T-cell (primary cell): ENCODE measurements around the gene HYDIN. TPM values are rescaled to one million over a fixed set of nuclear protein-coding genes. Genes with fewer than 3 reads are reported as not detected.
"Not testable (repeated sequence)": the region's sequence is repeated elsewhere in the genome, so short reads cannot be mapped to it uniquely, and the experiment has no call there.

Source experiments
- ATAC-seq, 4 experiments: fragments of 200-7000 bp in 3 of 4; fragments of 150-1000 bp in 1 of 4; cut with Tn5 transposase; replicated peaks in 1 of 4; 1 replicate in 3 of 4; 2 replicates in 1 of 4; pipeline ENCODE4 v1.10.0; 2021; ENCODE audit warnings: moderate library complexity in 3 of 4, mild to moderate bottlenecking in 2 of 4, moderate number of reproducible peaks in 1 of 4
- CTCF ChIA-PET, 2 donors: fragments of 300-600 bp; sonication (Branson Sonifier 250); formaldehyde crosslinking; loops; one replicate each; lab custom pipeline; 2022; ENCODE audit warnings: antibody characterized with exemption in 2 of 2; lab: Charles Lee
- POLR2A ChIA-PET, 2 donors: fragments of 300-600 bp; sonication (Branson Sonifier 250); formaldehyde crosslinking; loops; one replicate each; lab custom pipeline; 2022; ENCODE audit warnings: antibody characterized with exemption in 2 of 2; lab: Charles Lee
- DNase-seq, 35 experiments: peaks; one replicate each; pipeline versions ENCODE4 v3.0.0 to v3.0.0-alpha.2; 2013 to 2023
- H3K27ac ChIP-seq: one replicate; pipeline ENCODE4 v1.5.1; 2013; ENCODE audit warnings: low read length
- H3K27me3 ChIP-seq, 2 experiments: replicated peaks in 1 of 2; 1 replicate in 1 of 2; 2 replicates in 1 of 2; pipeline versions ENCODE4 v1.6.1 to v1.7.0; 2013; ENCODE audit warnings: low read length in 1 of 2, mixed read lengths in 1 of 2; ENCODE audit not compliant: control insufficient read depth in 2 of 2, insufficient read depth in 2 of 2; ENCODE audit errors: extremely low read depth in 1 of 2
- H3K36me3 ChIP-seq, 2 donors: 1 replicate in 1 of 2; 2 replicates in 1 of 2; pipeline versions ENCODE4 v1.6.1 to v1.7.0; 2013; ENCODE audit warnings: low read length in 1 of 2; ENCODE audit not compliant: control insufficient read depth in 2 of 2, insufficient read depth in 1 of 2; ENCODE audit errors: extremely low read depth in 1 of 2
- H3K4me1 ChIP-seq, 2 experiments: 1 replicate in 1 of 2; 2 replicates in 1 of 2; pipeline versions ENCODE4 v1.6.1 to v1.7.0; 2013; ENCODE audit warnings: low read length in 2 of 2, mixed read lengths in 1 of 2; ENCODE audit not compliant: insufficient read depth in 2 of 2, control insufficient read depth in 1 of 2; ENCODE audit errors: extremely low read depth in 1 of 2
- H3K4me3 ChIP-seq, 2 donors: 1 replicate in 1 of 2; 2 replicates in 1 of 2; pipeline versions ENCODE4 v1.5.1 to v1.7.0; 2013; ENCODE audit warnings: mild to moderate bottlenecking in 2 of 2, low read length in 1 of 2, moderate library complexity in 1 of 2; ENCODE audit not compliant: control insufficient read depth in 1 of 2; ENCODE audit errors: extremely low read depth in 1 of 2
- H3K9me3 ChIP-seq: 2 replicates; pipeline ENCODE4 v1.7.0; 2013
- H3K27ac Mint-ChIP-seq, 2 donors: one replicate each; pipeline ENCODE4 v1.8.0; 2020 to 2021; ENCODE audit warnings: mild to moderate bottlenecking in 2 of 2, mixed read lengths in 2 of 2
- H3K27me3 Mint-ChIP-seq, 2 donors: one replicate each; pipeline ENCODE4 v1.8.0; 2021 to 2022; ENCODE audit warnings: mixed read lengths in 2 of 2
- H3K36me3 Mint-ChIP-seq: one replicate; pipeline ENCODE4 v1.8.0; 2021; ENCODE audit warnings: mixed read lengths
- H3K4me1 Mint-ChIP-seq, 3 donors: one replicate each; pipeline ENCODE4 v1.8.0; 2020 to 2022; ENCODE audit warnings: mixed read lengths in 3 of 3, mild to moderate bottlenecking in 1 of 3
- H3K4me3 Mint-ChIP-seq, 3 donors: one replicate each; pipeline ENCODE4 v1.8.0; 2020 to 2022; ENCODE audit warnings: mild to moderate bottlenecking in 3 of 3, mixed read lengths in 3 of 3, moderate library complexity in 3 of 3
- H3K9me3 Mint-ChIP-seq, 3 donors: one replicate each; pipeline ENCODE4 v1.8.0; 2020 to 2022; ENCODE audit warnings: mixed read lengths in 3 of 3
- WGBS: methylation state at CpG from one replicate; pipeline ENCODE4 v1.1.5; 2013; ENCODE audit warnings: missing lambda C conversion rate; ENCODE audit not compliant: insufficient coverage; 5-methylcytosine and 5-hydroxymethylcytosine counted together
- total RNA-seq, 35 experiments: library from RNA in 6 of 35; stranded (reverse) in 6 of 35; fragments of 120-200 nt in 1 of 35; gene quantifications; one replicate each; pipeline versions ENCODE4 v1.2.1 to v1.2.4 and lab custom pipeline; 2013 to 2026

HYDIN gene
- total RNA-seq, 5 donors from 2014 or later (not counting 1 experiment from before 2014, with no cell fraction given): 0.41 to 1.2 (median 0.73) TPM; not detected in 2

DNA sequence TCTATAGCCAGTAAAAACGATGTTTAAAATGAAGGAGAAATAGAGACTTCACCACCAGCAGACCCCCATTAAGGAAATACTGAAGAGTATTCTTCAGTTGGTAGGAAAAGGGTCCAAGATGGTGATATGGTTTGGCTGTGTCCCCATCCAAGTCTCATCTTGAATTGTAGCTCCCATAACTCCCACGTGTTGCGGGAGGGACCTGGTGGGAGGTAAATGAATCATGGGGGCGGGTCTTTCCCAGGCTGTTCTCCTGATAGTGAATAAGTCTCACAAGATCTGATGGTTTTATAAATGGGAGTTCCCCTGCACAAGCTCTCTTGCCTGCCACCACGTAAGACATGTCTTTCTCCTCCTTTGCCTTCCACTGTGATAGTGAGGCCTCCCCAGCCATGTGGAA, 352.6 kb downstream of the HYDIN start:
- H3K27me3 ChIP-seq, CTCF ChIA-PET, H3K36me3 Mint-ChIP-seq, H3K4me3 ChIP-seq, H3K4me1 ChIP-seq, H3K9me3 ChIP-seq, H3K36me3 ChIP-seq, H3K27ac Mint-ChIP-seq, H3K9me3 Mint-ChIP-seq, H3K4me1 Mint-ChIP-seq, H3K4me3 Mint-ChIP-seq, H3K27me3 Mint-ChIP-seq, POLR2A ChIA-PET, DNase-seq, ATAC-seq, H3K27ac ChIP-seq: not testable (repeated sequence)
- WGBS: no CpG with 5 or more reads among the region's 5 CpGs

DNA sequence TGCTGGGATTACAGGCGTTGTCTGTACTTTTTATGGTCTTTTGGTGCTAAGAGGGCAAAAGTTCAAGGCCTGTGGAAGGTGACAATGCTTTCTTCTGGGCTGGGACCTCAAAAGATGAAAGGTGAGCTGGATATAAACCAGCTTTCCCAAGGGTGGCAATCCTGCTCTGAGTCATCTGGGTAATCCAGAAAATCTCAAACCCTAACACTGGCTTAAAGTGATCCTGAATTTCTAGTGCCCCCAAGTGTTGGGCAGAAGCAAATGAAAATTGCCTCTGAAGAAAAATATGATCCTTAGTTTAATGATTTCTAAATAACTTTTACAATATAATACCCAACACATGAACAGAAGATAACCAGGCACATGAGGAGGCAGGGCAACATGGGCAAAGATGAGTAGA, 354.1 kb downstream of the HYDIN start:
- H3K4me1 Mint-ChIP-seq, CTCF ChIA-PET, ATAC-seq, H3K9me3 ChIP-seq, DNase-seq, H3K27me3 ChIP-seq, H3K27ac ChIP-seq, H3K27ac Mint-ChIP-seq, H3K4me1 ChIP-seq, H3K4me3 Mint-ChIP-seq, H3K36me3 Mint-ChIP-seq, POLR2A ChIA-PET, H3K36me3 ChIP-seq, H3K9me3 Mint-ChIP-seq, H3K27me3 Mint-ChIP-seq, H3K4me3 ChIP-seq: not testable (repeated sequence)
- no CpG with 5 or more reads among the region's 1 CpG for WGBS

DNA sequence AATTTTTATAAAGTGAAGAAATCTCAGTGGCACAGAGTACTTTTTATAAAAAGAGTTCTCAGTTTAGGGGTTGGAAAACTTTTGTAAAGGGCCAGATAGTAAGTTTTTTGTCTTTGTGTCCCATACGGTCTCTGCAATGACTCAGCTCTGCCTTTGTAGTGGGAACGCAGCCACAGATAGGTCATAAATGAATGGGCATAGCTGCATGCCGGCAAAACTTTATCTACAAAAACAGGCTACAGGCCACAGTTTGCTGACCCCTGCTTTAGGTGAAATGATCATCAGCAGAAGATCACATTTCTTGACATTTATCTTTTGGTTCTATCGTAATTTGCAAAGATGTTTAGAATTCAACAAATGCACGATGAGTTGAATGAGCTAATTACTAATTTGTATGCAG, 365.8 kb downstream of the HYDIN start:
- H3K4me1 ChIP-seq, H3K4me3 ChIP-seq, ATAC-seq, CTCF ChIA-PET, H3K27me3 ChIP-seq, H3K4me1 Mint-ChIP-seq, H3K36me3 Mint-ChIP-seq, POLR2A ChIA-PET, H3K9me3 ChIP-seq, H3K27me3 Mint-ChIP-seq, H3K36me3 ChIP-seq, DNase-seq, H3K27ac Mint-ChIP-seq, H3K9me3 Mint-ChIP-seq, H3K27ac ChIP-seq, H3K4me3 Mint-ChIP-seq: not testable (repeated sequence)
- no CpG with 5 or more reads among the region's 5 CpGs for WGBS

DNA sequence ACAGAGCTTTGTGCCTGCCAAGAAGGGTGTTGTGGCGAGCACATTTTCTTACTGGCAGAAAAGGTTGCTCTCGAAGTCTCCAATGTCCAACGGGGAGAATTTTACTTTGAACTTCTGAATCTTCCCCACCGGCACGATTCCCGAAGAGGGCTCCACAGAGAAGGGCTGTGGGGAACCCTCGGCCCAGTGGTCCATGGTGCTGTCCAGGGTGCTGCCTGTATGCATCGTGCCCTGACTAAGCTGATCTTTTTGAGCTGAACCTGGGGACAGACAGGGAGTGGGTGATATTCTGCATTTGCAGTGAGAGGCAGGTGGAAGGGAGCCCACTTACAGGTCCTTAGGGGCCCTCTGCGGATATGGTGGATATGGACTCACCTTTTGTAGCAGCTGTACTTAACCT, 368.5 kb downstream of the HYDIN start:
- DNase-seq, H3K4me3 Mint-ChIP-seq, H3K27me3 ChIP-seq, POLR2A ChIA-PET, H3K9me3 ChIP-seq, H3K27ac Mint-ChIP-seq, H3K27me3 Mint-ChIP-seq, CTCF ChIA-PET, ATAC-seq, H3K36me3 Mint-ChIP-seq, H3K36me3 ChIP-seq, H3K4me3 ChIP-seq, H3K4me1 ChIP-seq, H3K4me1 Mint-ChIP-seq, H3K27ac ChIP-seq, H3K9me3 Mint-ChIP-seq: not testable (repeated sequence)
- WGBS: 53% methylated on average over 6 of the region's 9 CpGs

DNA sequence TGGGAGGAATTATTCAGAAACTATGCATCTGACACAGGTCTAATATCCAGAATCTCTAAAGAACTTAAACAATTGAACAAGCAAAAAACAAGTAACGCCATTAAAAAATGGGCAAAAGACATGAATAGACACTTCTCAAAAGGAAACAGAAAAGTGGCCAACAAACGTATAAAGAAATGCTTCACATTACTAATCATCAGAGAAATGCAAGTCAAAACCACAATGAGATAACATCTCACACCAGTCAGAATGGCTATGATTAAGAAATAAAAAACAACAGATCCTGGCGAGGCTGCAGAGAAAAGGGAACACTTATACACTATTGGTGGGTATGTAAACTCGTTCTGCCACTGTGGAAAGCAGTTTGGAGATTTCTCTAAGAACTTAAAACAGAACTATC, 379.2 kb downstream of the HYDIN start:
- ATAC-seq, POLR2A ChIA-PET, H3K4me1 Mint-ChIP-seq, H3K4me3 ChIP-seq, H3K9me3 ChIP-seq, H3K27ac ChIP-seq, H3K36me3 Mint-ChIP-seq, H3K36me3 ChIP-seq, CTCF ChIA-PET, H3K27ac Mint-ChIP-seq, H3K27me3 Mint-ChIP-seq, H3K9me3 Mint-ChIP-seq, H3K4me3 Mint-ChIP-seq, DNase-seq, H3K27me3 ChIP-seq, H3K4me1 ChIP-seq: not testable (repeated sequence)
- WGBS: no CpG with 5 or more reads among the region's 4 CpGs

DNA sequence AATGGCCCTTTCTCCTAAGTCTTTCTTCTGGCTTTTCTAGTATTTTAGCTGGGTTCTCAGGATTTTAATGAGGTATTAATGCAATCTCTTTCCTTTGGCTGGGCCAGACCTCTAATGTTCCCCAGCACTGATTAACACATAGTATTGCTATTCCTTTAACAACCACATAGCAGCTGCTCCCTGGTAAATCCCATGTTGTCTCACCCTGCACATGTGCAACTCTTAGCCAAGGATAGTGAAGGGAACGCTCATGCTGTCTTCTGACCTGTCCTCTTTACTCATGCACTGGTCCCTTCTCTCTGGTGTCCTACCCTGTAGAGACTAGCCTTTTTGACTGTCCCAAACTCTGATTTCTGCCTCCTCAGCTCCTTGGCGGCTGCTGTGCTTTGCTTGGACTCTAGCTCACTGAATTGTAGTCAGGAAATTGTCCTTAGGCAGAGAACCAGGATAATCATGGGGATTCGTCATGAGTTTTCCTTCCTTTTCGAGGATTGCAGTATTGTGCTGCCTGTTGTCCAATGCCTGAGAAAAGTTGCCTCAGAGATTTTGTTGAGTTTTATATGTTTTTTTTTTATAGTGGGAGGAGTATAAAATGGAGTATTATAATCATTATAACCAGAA, 406.9 kb downstream of the HYDIN start:
- H3K27me3 ChIP-seq, H3K27me3 Mint-ChIP-seq, H3K27ac Mint-ChIP-seq, ATAC-seq, H3K4me3 Mint-ChIP-seq, H3K9me3 ChIP-seq, H3K36me3 Mint-ChIP-seq, H3K4me1 Mint-ChIP-seq, H3K4me3 ChIP-seq, CTCF ChIA-PET, POLR2A ChIA-PET, H3K4me1 ChIP-seq, DNase-seq, H3K36me3 ChIP-seq, H3K27ac ChIP-seq, H3K9me3 Mint-ChIP-seq: not testable (repeated sequence)
- no CpG with 5 or more reads among the region's 4 CpGs for WGBS

DNA sequence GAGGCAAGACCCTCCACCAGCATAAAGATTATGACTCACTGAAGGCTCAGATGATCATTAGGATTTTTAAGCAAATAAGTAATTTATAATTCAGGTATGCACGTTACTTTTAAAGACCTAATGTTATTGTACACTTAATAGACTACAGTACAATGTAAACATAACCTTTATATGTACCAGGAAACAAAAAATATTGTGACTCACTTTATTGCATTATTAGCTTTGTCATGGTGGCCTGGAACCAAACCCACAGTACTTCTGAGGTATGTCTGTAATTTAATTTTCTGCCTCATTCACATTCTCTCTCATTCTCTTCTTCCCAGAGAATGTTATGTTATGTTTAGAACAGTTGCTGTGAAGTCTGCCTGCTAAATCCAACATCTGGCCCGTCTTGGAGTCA, 407.8 kb downstream of the HYDIN start:
- H3K27me3 ChIP-seq, H3K27ac Mint-ChIP-seq, H3K36me3 Mint-ChIP-seq, H3K4me3 ChIP-seq, DNase-seq, H3K27me3 Mint-ChIP-seq, H3K27ac ChIP-seq, H3K4me3 Mint-ChIP-seq, H3K4me1 Mint-ChIP-seq, POLR2A ChIA-PET, H3K4me1 ChIP-seq, H3K9me3 ChIP-seq, H3K9me3 Mint-ChIP-seq, CTCF ChIA-PET, ATAC-seq, H3K36me3 ChIP-seq: not testable (repeated sequence)
- WGBS: no CpG with 5 or more reads among the region's 2 CpGs
